Fibroblast of villous mesenchyme (primary cell): ENCODE measurements around the gene TAB2. TPM values are rescaled to one million over a fixed set of nuclear protein-coding genes. Genes with fewer than 3 reads are reported as not detected.

Experiments used
- DNase-seq: peaks from one replicate; pipeline ENCODE4 v3.0.0-alpha.2; 2010; ENCODE audit warnings: low read depth
- H3K4me3 ChIP-seq: 2 replicates; pipeline ENCODE4 v1.5.1; 2011; ENCODE audit warnings: low read depth, mild to moderate bottlenecking, low read length
- CTCF ChIP-seq: IDR thresholded peaks from 2 replicates; pipeline ENCODE4 v1.5.1; 2012; ENCODE audit warnings: low read depth, mild to moderate bottlenecking, low read length; ENCODE audit not compliant: insufficient read depth
- total RNA-seq: library from RNA; depleted of rRNA; stranded (reverse); fragments of >200 nt; gene quantifications from 2 replicates; pipeline ENCODE4 v1.2.3, GENCODE V29; 2012

TAB2 gene
- total RNA-seq, 1 donor: 36.3 TPM

- no peak overlapping the region for H3K4me3 ChIP-seq
- no peak for TF ChIP-seq CTCF
- peak; percentile 68 for DNase-seq
Observed at GRCh38 chr6:149331043-149331807, 13.7 kb downstream of the TAB2 start.

GRCh38 chr6:149331871-149332270 lies 14.4 kb downstream of the TAB2 start:
- H3K4me3 ChIP-seq: no peak overlapping the region
- TF ChIP-seq CTCF: no peak
- DNase-seq: no peak

GRCh38 chr6:149332602-149333265 lies 15.2 kb downstream of the TAB2 start:
- no peak for DNase-seq
- no peak overlapping the region for H3K4me3 ChIP-seq
- no peak for TF ChIP-seq CTCF

GRCh38 chr6:149333266-149333620 lies 15.7 kb downstream of the TAB2 start:
- no peak overlapping the region for H3K4me3 ChIP-seq
- DNase-seq: no peak
- no peak for TF ChIP-seq CTCF

- H3K4me3 ChIP-seq: no peak overlapping the region
- TF ChIP-seq CTCF: no peak
- peak; percentile 25 for DNase-seq
Observed at GRCh38 chr6:149334201-149334600, 16.7 kb downstream of the TAB2 start.

GRCh38 chr6:149334682-149335160 lies 17.2 kb downstream of the TAB2 start:
- no peak for TF ChIP-seq CTCF
- no peak overlapping the region for H3K4me3 ChIP-seq
- DNase-seq: peak; percentile 59
